Measurements from ENCODE around the gene TIAM1. TPM values are rescaled to one million over a fixed set of nuclear protein-coding genes. Genes with fewer than 3 reads are reported as not detected.

TIAM1 gene
- total RNA-seq, 4 donors from 2014 or later, result 5.4 to 10.6 (median 6.0) TPM

- no peak for TF ChIP-seq POLR2A (IDR thresholded peaks at IDR 0.05; ENCODE audit: low read depth)
- TF ChIP-seq, protein P1, sequence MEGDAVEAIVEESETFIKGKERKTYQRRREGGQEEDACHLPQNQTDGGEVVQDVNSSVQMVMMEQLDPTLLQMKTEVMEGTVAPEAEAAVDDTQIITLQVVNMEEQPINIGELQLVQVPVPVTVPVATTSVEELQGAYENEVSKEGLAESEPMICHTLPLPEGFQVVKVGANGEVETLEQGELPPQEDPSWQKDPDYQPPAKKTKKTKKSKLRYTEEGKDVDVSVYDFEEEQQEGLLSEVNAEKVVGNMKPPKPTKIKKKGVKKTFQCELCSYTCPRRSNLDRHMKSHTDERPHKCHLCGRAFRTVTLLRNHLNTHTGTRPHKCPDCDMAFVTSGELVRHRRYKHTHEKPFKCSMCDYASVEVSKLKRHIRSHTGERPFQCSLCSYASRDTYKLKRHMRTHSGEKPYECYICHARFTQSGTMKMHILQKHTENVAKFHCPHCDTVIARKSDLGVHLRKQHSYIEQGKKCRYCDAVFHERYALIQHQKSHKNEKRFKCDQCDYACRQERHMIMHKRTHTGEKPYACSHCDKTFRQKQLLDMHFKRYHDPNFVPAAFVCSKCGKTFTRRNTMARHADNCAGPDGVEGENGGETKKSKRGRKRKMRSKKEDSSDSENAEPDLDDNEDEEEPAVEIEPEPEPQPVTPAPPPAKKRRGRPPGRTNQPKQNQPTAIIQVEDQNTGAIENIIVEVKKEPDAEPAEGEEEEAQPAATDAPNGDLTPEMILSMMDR (IDR thresholded peaks at IDR 0.05), result no peak
- TF ChIP-seq POLR2AphosphoS5 (IDR thresholded peaks at IDR 0.05), result no peak
- no peak for TF ChIP-seq EP300 (IDR thresholded peaks at IDR 0.05)
- DNase-seq (ENCODE audit: extremely low spot score), result no peak
- H3K27ac ChIP-seq (replicated peaks in 1 of 4), result no peak overlapping the region
- intact Hi-C loops (cut with DNase I), result no loop called here
- no peaks in the 10 kb centered on the region for H3K9me3 ChIP-seq
- H3K27me3 ChIP-seq, result peaks cover 0 to 4% (median 0%) of the 10 kb centered on the region in 4 donors
- WGBS, result 91% methylated on average over 6 of the region's 6 CpGs
- H3K4me1 ChIP-seq, result no peaks in the 10 kb centered on the region
- H3K4me3 ChIP-seq, result no peak overlapping the region
- no peaks in the 10 kb centered on the region for H3K36me3 ChIP-seq
Measured at GRCh38 chr21:31075848-31076247, 268.2 kb downstream of the TIAM1 start.

GRCh38 chr21:31072533-31072932 is 271.5 kb downstream of the TIAM1 start:
- Histone ChIP-seq H3K36me3 (no peaks in the 10 kb centered on the region), H3K27ac (replicated peaks in 1 of 4) (no peak overlapping the region), H3K9me3 (no peaks in the 10 kb centered on the region), H3K27me3 (peaks cover 0 to 4% (median 0%) of the 10 kb centered on the region in 4 donors), H3K4me1 (no peaks in the 10 kb centered on the region), H3K4me3 (no peak overlapping the region)
- DNase-seq (ENCODE audit: extremely low spot score), result peak; percentile 83
- TF ChIP-seq EP300 (IDR thresholded peaks at IDR 0.05), result no peak
- no peak for TF ChIP-seq POLR2AphosphoS5 (IDR thresholded peaks at IDR 0.05)
- TF ChIP-seq, protein P1 (IDR thresholded peaks at IDR 0.05), result no peak
- no peak for TF ChIP-seq POLR2A (IDR thresholded peaks at IDR 0.05; ENCODE audit: low read depth)
- WGBS, result 53% methylated on average over 4 of the region's 4 CpGs
- intact Hi-C loops (cut with DNase I), result no loop called here

Data from esophagus muscularis mucosa (tissue), 4 donors.